Activated T-helper 1 cell treated with Interleukin-2 at 50 U/mL for 16 hours (primary cell): ENCODE measurements around the gene PDHX.
"Not testable (repeated sequence)": the region's sequence is repeated elsewhere in the genome, so short reads cannot be mapped to it uniquely, and the experiment has no call there.

Experiments
- DNase-seq: peaks from one replicate; pipeline ENCODE4 v3.0.0-alpha.2; 2020; ENCODE audit warnings: low read depth

PDHX gene

DNA sequence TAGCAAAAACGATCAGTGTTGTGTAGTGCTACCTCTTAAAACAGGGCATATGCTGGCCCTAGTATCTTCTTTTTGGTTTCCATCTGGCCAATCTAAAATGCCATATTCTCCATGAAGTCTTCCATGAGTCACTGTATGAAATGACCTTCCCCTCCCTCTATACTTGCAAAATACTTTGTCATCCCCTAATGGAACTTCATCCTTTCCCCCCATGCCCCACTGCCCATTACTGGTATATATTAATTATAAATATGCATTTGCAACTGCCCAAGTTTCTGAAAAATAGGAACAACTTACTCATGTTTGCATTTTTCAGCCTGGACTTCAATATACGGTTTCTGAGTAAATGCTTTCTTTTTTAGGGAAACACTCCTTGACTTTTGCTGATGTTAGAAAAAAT is 4.7 kb upstream of the PDHX start:
- no peak for DNase-seq

DNA sequence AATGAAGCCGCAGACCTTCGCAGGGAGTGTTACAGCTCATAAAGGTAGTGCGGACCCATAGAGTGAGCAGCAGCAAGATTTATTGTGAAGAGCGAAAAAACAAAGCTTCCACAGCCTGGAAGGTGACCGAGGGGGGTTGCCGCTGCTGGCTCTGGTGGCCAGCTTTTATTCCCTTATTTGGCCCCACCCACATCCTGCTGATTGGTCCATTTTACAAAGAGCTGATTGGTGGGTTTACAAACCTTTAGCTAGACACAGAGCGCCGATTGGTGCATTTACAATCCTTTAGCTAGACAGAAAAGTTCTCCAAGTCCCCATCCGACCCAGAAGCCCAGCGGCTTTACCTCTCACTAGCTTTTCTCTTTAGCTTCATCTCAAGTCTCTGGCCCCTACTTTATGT is 2.9 kb upstream of the PDHX start:
- DNase-seq = not testable (repeated sequence)

DNA sequence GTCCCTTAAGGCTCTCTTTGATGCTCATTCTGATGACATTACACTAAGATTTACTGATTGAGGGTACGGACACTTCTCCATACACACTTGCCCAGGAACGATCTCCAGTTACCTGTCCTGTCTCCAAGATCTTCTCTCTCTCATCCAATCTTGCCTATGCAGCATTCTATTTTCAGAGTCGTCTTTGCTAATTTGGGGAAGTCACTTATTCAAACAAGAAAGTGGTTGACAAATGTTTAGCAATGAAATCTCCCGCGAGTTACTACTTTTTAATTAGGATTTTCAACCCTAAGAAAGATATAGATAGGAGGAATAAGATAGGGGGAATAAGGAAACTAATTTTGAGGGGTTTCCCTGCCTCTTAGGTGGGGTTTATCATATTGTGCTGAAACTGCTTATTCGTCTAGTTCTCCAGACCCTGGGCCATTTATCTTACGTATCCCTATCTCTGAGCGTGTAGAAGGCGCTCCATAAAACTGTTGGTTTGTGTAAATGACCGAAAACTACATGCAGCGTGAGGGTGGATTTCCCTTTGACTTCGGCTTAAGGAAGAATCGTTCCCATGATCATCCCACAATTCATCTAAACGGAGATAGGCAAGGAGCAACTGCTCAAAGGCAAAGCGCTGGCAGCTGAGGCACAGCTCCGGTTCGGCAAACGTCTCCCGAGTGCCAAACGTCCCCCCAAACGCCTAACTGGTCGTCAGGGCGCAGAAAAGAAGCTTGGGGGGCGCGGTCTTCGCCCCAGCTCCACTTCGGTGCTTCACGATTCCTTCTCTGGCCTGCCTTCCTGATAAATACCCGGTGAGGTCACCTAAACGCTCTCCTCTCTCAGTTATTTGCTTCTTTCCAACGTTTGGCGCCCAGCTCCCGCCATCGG is 1.0 kb upstream of the PDHX start:
- no peak for DNase-seq

DNA sequence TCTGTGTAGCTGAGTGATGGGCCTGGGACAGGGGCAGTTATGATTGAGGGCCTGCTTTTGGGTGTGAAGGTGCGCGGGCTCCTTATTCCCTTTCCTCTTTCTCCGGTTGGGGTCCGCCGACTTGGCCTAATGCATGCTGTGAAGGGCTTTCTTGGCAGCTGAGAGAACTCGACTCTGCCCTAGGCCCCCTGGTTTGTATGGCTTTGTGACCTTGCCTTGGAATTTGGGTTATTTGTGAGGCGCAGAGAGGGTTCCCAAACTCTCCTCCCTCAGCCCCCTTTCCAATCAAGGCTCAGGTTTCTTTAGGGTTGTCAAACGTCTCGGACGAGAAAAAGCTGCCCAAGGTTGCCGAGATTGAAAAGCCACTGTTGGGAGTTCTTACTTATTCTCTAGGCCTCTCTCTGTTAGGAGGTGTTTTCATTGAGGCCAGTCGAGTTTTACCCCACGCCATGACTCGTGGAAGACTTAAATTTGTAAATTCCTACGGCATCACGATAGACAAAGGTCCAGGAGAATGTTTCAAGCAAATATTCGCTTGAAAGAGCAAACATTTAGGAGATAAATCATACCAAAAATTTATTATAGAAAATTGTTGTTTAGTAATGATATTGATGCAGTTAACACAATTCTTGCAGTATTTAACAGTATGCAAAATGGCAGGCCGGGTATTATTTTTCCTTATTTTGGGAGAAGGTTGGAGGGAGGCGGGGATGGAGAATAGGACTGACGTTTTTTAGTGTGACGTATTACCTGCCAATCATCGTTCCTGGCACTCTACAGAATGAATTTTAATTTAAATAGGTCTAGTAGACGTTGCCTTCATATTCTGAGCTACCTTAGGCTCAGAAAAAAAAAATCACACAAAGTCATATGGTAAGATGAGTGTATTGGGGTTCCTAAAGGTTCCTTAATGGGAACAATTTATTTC is 689 bp downstream of the PDHX start:
- DNase-seq = no peak

DNA sequence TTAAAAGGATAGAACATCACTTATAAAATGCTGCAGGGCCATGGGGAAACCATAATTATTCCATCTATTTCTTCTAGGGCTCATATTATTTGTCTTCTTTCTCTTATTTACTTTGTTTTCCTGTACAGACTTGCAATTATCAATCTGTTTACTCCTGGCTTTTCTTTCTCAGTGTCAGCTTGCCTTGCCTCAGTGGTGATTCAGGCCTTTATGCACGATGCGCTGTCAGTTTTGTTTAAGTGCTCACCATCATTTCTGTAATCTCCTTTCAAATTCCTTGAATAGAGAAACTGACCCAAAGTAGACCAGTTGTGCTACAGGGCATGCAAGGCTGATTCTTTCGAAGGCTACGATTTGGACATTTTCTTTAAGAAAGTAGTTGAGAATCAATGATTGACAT is 4.7 kb downstream of the PDHX start:
- DNase-seq = no peak

DNA sequence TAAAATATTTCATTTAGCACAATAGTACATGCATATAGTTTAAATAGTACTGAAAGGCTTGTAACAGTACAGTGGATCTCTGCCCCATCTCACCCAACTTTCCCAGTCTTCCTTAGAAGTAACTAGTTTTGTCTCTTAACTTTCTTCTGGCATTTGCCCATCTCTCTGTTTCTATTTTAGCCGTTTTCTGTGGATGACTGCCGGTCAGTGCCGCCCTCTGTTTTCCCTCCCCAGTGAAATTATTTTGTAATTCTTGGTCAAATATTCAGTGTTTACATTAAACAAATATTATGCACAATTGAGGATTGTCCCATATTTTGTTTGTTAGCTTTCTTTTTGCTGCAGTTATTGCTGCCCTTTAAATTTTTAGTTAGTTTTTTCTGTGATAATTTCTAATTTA is 8.3 kb downstream of the PDHX start:
- no peak for DNase-seq

DNA sequence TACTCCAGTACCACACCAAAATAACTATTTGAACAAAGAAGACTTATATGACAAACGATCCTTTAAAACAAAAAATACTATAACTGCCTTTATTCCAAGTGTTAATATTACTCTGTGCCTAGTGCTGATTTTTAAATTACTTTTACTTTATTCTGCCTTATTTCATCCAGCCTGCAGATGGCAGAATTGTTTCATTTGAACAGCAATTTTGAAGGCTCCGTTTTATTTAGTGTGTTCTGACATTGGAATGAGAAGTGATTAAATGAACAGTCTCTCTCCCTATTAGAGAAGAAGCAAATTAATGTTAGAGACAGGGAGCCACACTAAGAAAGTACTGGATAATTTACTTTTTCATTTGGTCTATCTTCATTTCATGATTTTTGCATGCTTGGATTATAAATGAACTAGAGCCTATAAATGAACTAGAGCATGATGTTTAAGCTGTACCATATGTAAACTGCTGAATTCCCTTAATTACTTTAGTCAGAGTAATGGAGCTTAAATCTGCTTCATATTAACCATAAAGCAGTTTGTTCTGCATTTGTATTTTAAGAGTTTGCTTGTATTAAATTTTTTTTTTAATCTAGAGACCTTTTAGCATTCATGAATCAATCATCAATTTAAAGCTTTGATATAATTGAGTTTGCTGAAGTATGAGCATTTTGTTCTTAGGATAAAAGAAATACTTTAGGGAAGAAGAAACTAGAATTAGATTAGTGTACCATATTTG is 9.8 kb downstream of the PDHX start:
- no peak for DNase-seq

DNA sequence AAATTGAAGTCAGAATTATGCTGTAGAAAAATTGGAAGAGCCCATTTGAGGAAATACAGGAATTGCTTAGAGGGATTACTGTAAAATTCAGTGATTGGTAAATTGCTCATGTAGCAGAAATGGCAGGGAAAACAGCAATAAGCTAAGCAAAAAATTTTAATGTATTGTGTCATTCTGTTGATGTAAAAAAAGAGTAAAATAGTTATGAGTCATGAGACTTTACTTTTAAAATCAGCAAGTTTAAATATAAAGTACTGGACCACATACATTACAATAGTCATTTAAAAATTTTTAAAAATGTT is 10.4 kb downstream of the PDHX start:
- no peak for DNase-seq

DNA sequence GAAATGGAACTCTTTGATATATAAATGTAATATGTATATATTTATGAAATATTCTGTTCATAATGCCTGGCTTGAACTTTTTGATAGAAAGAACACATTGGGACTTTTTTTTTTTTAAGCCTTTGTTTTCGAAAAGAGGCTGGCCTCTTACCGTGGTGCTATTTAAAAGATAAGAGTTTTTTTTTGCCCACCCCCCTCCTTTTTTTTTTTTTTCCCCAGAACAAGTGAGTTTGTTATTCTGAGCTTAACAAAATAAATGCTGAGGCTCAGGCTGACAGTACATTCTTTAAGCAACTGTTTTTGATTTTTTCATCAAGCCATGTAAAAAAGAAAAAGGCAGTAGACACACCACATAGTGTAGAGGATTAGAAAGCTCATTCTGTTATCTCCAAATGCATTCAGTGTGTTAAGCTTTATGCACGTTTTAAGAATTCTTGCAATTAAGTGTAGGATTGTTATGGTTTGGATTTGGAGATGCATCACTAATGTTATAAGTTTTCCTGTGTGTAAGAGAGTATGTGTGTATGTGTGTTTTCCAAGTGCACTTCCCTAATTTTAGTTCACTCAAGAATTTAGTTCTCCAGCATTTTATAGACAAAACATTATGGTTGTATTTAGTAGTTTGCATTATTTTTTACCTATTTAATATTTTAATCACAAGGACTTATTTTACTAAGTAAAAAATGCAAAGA is 12.0 kb downstream of the PDHX start:
- DNase-seq = no peak

DNA sequence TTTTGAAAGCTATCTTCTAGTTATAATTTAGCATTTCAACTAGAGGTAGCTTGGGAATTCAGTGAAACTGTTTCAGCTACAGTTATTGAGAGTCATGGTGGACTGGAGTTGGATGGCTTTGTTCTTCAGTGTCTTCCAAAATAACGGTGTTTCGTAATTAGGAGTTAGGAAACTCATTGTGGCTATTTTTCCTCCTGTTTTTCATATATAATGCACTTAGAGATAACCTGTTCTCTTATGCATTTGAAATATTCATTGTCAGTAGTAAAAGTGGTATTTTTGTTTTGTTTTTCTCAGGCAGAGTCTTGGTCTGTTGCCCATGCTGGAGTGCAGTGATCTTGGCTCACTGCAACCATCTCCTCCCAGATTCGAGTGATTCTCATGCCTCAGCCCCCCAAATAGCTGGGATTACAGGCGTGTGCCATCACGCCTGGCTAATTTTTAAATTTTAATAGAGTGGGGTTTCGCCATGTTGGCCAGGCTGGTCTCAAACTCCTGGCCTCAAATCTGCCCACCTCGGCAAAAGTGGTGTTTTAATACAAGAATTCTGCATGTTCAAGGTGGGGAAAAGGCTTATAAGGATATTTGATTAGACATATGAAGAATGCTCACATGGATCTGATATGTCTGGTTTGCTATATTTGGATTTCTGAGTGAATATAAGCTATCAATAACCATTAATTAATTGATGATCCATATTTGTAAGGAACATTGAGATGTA is 12.7 kb downstream of the PDHX start:
- DNase-seq = no peak

DNA sequence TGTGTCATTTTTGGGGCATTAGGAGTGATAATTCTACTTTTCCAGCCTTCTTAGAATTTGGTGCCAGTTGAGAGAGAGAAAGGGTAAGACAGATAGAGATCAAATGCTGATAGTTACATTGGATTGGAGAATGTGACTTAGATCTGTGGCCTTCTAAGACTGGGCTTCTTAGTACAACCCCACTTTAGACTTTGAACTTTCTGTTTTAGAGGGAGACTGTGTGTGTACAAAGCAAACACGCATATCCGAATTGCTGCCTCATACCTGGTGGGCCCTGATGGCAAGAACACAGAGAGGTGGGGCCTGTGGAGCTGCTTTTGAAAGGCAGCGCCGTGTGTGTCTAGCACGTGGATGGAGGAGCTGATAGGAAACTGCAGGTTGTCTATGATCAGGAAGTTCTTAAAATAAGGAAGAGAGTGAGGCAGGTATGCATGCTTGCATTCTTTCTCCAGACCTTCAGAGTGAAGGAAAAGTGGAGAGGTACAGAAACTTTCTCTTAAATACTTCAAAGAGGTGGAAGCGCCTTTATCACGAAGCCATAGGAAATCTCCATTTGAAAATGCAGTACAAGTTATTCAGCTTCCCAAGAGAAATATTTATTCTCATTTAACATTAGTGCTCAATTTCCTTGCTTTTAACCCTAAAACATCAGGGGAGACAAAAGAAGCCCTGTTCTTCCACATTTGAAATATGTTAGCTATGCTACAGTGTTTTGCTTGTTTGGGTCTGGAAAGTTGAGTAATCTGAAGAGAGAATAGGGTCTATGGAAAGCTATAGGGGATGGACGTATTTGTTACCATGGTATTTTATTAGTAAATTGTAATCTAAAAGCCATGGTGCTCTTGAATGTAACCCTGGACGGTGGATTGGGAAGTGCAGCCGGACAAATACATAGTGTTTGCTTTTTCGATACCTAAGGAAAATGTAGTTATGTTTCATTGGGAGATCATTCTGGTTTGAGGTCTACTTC is 13.7 kb downstream of the PDHX start:
- no peak for DNase-seq

DNA sequence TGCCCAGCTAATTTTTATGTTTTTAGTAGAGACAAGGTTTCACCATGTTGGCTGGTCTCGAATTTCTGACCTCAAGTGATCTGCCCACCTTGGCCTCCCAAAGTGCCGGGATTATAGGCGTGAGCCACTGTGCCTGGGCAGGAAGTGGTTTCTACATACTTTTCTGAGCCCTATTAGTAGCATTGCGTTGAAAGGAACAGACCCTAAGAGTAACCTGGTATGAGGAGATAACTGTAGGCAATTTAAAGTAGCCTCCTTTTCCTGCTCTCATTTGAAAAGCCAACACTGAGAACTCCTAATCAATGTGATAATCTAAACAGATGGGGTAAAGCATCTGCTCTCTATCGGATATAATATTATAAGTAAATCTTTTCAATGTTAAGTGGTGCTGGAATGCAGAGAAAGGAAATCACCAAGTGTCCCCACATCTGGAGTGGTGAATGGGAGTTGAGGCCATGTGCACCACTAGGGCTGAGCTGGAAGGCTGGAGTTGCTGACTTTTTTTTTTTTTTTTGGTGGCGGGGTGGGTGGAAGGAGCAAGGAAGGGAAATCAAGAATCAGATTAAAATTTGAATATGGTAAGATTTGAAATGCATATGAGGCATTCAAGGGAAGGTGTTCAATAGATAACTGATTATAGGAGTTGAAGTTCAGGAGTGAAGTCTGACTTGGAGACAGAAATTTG is 20.7 kb downstream of the PDHX start:
- DNase-seq = no peak

DNA sequence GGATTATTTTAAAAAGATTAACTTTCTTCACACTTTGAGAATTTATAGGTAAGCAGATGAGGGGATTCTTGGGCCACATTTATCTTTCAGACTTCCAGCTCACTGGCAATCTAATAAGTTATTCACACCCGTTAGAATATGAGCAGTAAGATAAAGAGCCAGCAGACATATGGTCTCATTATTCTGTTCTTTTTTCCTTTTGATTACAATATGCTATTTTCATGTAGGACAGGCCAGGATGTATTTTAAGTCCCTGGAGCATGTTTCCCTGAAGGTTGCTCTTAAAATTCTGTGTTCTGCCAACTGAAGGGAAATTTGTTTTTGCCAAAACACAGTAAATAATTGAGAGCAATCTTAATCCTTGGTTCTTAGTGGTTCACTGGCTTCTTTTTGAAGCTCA is 22.2 kb downstream of the PDHX start:
- no peak for DNase-seq

DNA sequence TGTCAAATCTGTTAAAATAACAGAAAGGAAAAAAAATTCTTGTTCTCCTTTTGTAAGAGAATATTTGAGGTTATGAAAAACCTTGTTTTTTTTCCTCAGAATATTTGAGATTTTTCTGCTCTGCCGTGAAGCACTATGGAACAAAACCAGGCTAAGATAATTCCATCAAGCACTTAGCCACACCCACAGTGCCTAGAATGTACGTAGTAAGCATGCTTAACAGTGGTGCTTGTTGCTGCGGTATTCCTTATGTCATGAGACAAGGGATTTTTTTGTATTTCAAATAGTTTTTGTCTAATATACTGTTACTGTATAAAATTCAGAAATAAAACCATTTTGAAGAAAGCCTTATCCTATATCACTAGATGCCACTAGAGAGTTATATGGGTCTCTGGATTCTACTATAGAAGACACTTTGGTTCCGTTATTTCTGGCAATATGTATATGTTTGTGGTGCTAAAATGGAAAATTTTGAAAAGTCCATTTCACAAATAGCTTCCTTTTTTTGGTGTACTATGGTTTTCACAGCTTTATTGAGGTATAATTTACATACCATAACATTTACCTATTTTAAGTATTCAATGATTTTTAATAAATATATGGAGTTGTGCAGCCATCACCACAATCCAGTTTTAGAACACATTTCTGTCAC is 23.7 kb downstream of the PDHX start:
- DNase-seq = no peak

DNA sequence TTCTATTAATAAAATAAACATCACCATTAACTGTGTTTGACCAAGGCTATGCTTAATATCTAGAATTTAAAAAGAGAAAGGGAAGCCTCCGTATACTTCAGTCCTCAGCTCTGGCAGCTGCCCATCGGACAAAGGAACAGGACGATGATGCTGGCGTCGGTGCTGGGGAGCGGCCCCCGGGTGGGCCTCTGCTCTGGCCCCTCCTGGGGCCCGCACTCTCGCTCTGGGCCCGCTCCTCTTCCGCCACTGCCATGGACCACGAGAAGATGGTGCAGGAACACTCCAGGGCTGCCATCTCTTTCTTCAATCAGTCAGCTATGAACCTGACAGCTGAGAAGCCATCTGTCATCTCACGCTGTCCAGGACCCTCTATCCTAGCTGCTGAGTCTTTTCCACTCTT is 25.3 kb downstream of the PDHX start:
- DNase-seq = no peak

DNA sequence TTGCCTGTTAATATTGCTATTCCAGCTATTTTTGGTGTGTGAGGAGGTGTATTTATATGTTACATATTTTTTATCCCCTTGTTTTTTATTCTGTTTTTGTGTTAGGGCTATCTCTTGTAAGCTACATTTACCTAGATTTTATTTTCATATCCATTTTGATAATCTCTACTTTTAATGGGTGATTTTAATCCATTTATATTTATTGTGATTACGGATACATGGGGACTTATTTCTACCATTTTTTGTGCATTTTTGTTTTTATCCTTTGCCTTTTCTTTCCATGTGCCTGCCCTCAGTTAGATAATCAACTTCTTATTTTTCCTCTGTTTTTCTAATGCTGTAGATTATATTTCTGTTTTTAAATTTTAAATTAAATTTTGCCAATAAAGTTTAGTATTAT is 28.3 kb downstream of the PDHX start:
- no peak for DNase-seq

DNA sequence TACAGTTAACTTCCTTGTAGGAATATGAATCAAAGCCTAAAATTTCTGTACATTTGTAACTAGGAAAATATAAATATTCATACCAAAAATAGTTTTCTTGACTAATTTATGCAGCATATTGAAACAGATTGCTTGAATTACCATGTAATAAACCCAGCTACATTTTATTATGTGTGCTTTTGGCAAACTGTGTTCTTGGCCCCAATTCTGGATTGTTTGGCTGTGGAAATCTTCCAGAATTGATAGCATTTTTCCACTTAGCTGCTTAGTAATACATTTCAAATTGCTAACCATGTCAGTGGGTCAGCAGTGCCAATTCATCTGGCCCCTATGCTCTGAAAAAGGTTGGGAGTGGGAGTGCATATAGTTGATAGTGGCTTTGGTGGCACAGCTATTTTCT is 32.3 kb downstream of the PDHX start:
- DNase-seq = no peak

DNA sequence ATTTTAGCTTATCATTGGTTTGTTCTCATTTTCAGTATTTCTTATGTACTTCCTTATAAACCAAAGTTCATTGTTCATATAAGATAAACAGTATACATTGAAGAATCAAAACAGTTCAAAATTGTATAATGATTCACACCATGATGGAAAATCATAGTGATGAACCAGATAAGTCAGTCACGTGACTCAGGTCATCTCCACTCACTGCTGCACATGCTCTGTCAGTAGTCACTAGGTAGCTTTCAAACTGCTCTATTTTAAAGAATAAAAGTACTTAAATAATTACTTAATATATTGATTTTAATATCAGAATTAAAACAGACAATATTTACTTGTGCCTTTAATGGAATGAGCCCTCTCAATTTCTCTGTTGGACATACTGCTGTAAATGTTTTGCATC is 37.5 kb downstream of the PDHX start:
- no peak for DNase-seq

DNA sequence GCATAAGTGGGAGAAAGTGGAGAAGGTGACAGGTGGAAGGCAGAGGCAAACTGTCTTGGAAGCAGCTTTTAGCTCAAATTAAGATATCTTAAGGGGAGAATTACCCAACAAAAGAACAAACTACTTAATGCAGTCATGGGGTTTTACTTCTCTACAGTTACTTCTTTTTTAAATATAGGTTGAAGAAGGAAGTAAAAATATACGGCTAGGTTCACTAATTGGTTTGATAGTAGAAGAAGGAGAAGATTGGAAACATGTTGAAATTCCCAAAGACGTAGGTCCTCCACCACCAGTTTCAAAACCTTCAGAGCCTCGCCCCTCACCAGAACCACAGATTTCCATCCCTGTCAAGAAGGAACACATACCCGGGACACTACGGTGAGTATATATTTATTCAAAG is 40.8 kb downstream of the PDHX start:
- DNase-seq = no peak
